Activated naive CD4-positive, alpha-beta T cell treated with anti-CD3 and anti-CD28 coated beads for 36 hours (primary cell): ENCODE results near the gene RABGEF1. TPM values are rescaled to one million over a fixed set of nuclear protein-coding genes. Genes with fewer than 3 reads are reported as not detected.
"Not testable (repeated sequence)": the region's sequence is repeated elsewhere in the genome, so short reads cannot be mapped to it uniquely, and the experiment has no call there.

ENCODE experiments used
- CTCF ChIA-PET: fragments of 350-600 bp; sonication (Branson Sonifier 250); formaldehyde crosslinking; loops from one replicate; lab custom pipeline; 2021; ENCODE audit warnings: antibody characterized with exemption; lab: Charles Lee
- DNase-seq: peaks from one replicate; pipeline ENCODE4 v3.0.0-alpha.2; 2020
- H3K27ac Mint-ChIP-seq: one replicate; pipeline ENCODE4 v1.8.0; 2021; ENCODE audit warnings: mild to moderate bottlenecking, mixed read lengths
- H3K27me3 Mint-ChIP-seq: one replicate; pipeline ENCODE4 v1.8.0; 2021; ENCODE audit warnings: low read depth, mixed read lengths
- H3K36me3 Mint-ChIP-seq: one replicate; pipeline ENCODE4 v1.8.0; 2021; ENCODE audit warnings: low read depth, mixed read lengths
- H3K4me1 Mint-ChIP-seq: one replicate; pipeline ENCODE4 v1.8.0; 2021; ENCODE audit warnings: low read depth, mixed read lengths
- H3K4me3 Mint-ChIP-seq: one replicate; pipeline ENCODE4 v1.8.0; 2021; ENCODE audit warnings: mild to moderate bottlenecking, moderate library complexity, mixed read lengths
- H3K9me3 Mint-ChIP-seq: one replicate; pipeline ENCODE4 v1.8.0; 2021; ENCODE audit warnings: mixed read lengths
- intact Hi-C: fragments of 100-400 bp; cut with micrococcal nuclease; formaldehyde crosslinking; loops from one replicate; pipeline ENCODE4 v1.15.1; 2023
- total RNA-seq, 2 experiments: library from RNA; stranded (reverse); gene quantifications; one replicate each; pipeline ENCODE4 v1.2.3, GENCODE V29; 2021

Gene RABGEF1
- total RNA-seq, 2 experiments from 2014 or later, result 10.7 to 10.8 TPM

- Mint-ChIP-seq H3K27ac (peak overlapping the region; percentile 98), H3K4me1 (peaks cover 16% of the 10 kb centered on the region), H3K4me3 (peak overlapping the region; percentile 88)
- H3K36me3 Mint-ChIP-seq, H3K27me3 Mint-ChIP-seq, H3K9me3 Mint-ChIP-seq, CTCF ChIA-PET, DNase-seq: not testable (repeated sequence)
- intact Hi-C loops, result loop anchor here (10.0 kb wide), 1 partner anchor 161 kb away; no protein-coding TSS in a partner anchor
Measured at GRCh38 chr7:66846096-66846445, 105.5 kb downstream of the RABGEF1 start.

GRCh38 chr7:66847523-66847855, 107.0 kb downstream of the RABGEF1 start:
- H3K36me3 Mint-ChIP-seq, DNase-seq, CTCF ChIA-PET, H3K27ac Mint-ChIP-seq, H3K9me3 Mint-ChIP-seq, H3K27me3 Mint-ChIP-seq, H3K4me3 Mint-ChIP-seq: not testable (repeated sequence)
- intact Hi-C loops, result loop anchor here (10.0 kb wide), 1 partner anchor 163 kb away; no protein-coding TSS in a partner anchor
- H3K4me1 Mint-ChIP-seq, result peaks cover 16% of the 10 kb centered on the region

- Mint-ChIP-seq H3K9me3 (no peaks in the 10 kb centered on the region), H3K4me1 (peaks cover 16% of the 10 kb centered on the region), H3K36me3 (peaks cover 4% of the 10 kb centered on the region), H3K27me3 (peaks cover 2% of the 10 kb centered on the region), H3K4me3 (no peak overlapping the region), H3K27ac (no peak overlapping the region)
- intact Hi-C loops, result loop anchor here (10.0 kb wide), 1 partner anchor 163 kb away; no protein-coding TSS in a partner anchor
- CTCF ChIA-PET, result no interaction called here
- DNase-seq, result no peak
Measured at GRCh38 chr7:66847879-66848790, 107.6 kb downstream of the RABGEF1 start.

GRCh38 chr7:66859339-66859738, 118.8 kb downstream of the RABGEF1 start:
- Mint-ChIP-seq H3K27ac (peak overlapping the region; percentile 8), H3K27me3 (no peaks in the 10 kb centered on the region), H3K9me3 (no peaks in the 10 kb centered on the region), H3K4me3 (no peak overlapping the region), H3K4me1 (peaks cover 14% of the 10 kb centered on the region), H3K36me3 (peaks cover 2% of the 10 kb centered on the region)
- CTCF ChIA-PET, result no interaction called here
- intact Hi-C loops, result no loop called here
- DNase-seq, result no peak

- no peaks in the 10 kb centered on the region for H3K9me3 Mint-ChIP-seq
- peaks cover 14% of the 10 kb centered on the region for H3K4me1 Mint-ChIP-seq
Measured at GRCh38 chr7:66859794-66860645, 119.5 kb downstream of the RABGEF1 start.

GRCh38 chr7:66860767-66861166, 120.2 kb downstream of the RABGEF1 start:
- CTCF ChIA-PET, result no interaction called here
- no peak overlapping the region for H3K4me3 Mint-ChIP-seq
- no peaks in the 10 kb centered on the region for H3K9me3 Mint-ChIP-seq
- H3K27ac Mint-ChIP-seq, result no peak overlapping the region
- no peak for DNase-seq
- no peaks in the 10 kb centered on the region for H3K27me3 Mint-ChIP-seq
- peaks cover 14% of the 10 kb centered on the region for H3K4me1 Mint-ChIP-seq
- intact Hi-C loops, result loop anchor here (1.0 kb wide), 1 partner anchor 15 kb away; no protein-coding TSS in a partner anchor
- peaks cover 2% of the 10 kb centered on the region for H3K36me3 Mint-ChIP-seq

More at GRCh38 chr7:66859794-66860645, 119.5 kb downstream of the RABGEF1 start:
- Mint-ChIP-seq H3K27ac (peak overlapping the region; percentile 28), H3K27me3 (no peaks in the 10 kb centered on the region), H3K36me3 (peaks cover 2% of the 10 kb centered on the region), H3K4me3 (no peak overlapping the region)
- intact Hi-C loops, result loop anchor here (1.0 kb wide), 1 partner anchor 15 kb away; no protein-coding TSS in a partner anchor
- CTCF ChIA-PET, result no interaction called here
- DNase-seq, result peak; percentile 56

Other genes starting within 250 kb of the RABGEF1 start
- gene KCTD7, start 111.9 kb upstream of the RABGEF1 start, total RNA-seq, result 1 to 10 TPM; 6.3 to 7.5 TPM
- 10 to 100 TPM; 51.4 to 54.0 TPM for gene TMEM248, start 180.5 kb downstream of the RABGEF1 start, total RNA-seq